ENCODE results near the gene LAYN.

The LAYN gene

GRCh38 chr11:111531136-111531535, 9.4 kb upstream of the LAYN start:
- no peak for DNase-seq (ENCODE audit: low read depth in 2 of 2)

GRCh38 chr11:111531687-111532364, 8.7 kb upstream of the LAYN start:
- DNase-seq (ENCODE audit: low read depth in 2 of 2), result peak; percentile 64 to 66

GRCh38 chr11:111532365-111532709, 8.2 kb upstream of the LAYN start:
- DNase-seq (ENCODE audit: low read depth in 2 of 2), result no peak

GRCh38 chr11:111535281-111535680, 5.2 kb upstream of the LAYN start:
- no peak for DNase-seq (ENCODE audit: low read depth in 2 of 2)

GRCh38 chr11:111537336-111537860, 3.1 kb upstream of the LAYN start:
- DNase-seq (ENCODE audit: low read depth in 2 of 2), result no peak

- no peak for DNase-seq (ENCODE audit: low read depth in 2 of 2)
Observed at GRCh38 chr11:111538407-111539114, 2.0 kb upstream of the LAYN start.

- DNase-seq (ENCODE audit: low read depth in 2 of 2), result no peak
Observed at GRCh38 chr11:111539426-111540113, 950 bp upstream of the LAYN start.

- DNase-seq (ENCODE audit: low read depth in 2 of 2), result no peak
Observed at GRCh38 chr11:111540937-111541253, 375 bp downstream of the LAYN start.

GRCh38 chr11:111541254-111542061, 938 bp downstream of the LAYN start:
- DNase-seq (ENCODE audit: low read depth in 2 of 2), result no peak

GRCh38 chr11:111542606-111543275, 2.2 kb downstream of the LAYN start:
- DNase-seq (ENCODE audit: low read depth in 2 of 2), result no peak

GRCh38 chr11:111548525-111548924, 8.0 kb downstream of the LAYN start:
- DNase-seq (ENCODE audit: low read depth in 2 of 2), result no peak

GRCh38 chr11:111549196-111549868, 8.8 kb downstream of the LAYN start:
- no peak for DNase-seq (ENCODE audit: low read depth in 2 of 2)

GRCh38 chr11:111549869-111550203, 9.3 kb downstream of the LAYN start:
- no peak for DNase-seq (ENCODE audit: low read depth in 2 of 2)

- no peak for DNase-seq (ENCODE audit: low read depth in 2 of 2)
Observed at GRCh38 chr11:111550258-111550657, 9.7 kb downstream of the LAYN start.

- no peak for DNase-seq (ENCODE audit: low read depth in 2 of 2)
Observed at GRCh38 chr11:111554532-111554931, 14.0 kb downstream of the LAYN start.

- DNase-seq (ENCODE audit: low read depth in 2 of 2), result no peak
Observed at GRCh38 chr11:111555255-111555654, 14.7 kb downstream of the LAYN start.

- DNase-seq (ENCODE audit: low read depth in 2 of 2), result no peak
Observed at GRCh38 chr11:111557425-111558111, 17.0 kb downstream of the LAYN start.

GRCh38 chr11:111559800-111560464, 19.4 kb downstream of the LAYN start:
- DNase-seq (ENCODE audit: low read depth in 2 of 2), result no peak

GRCh38 chr11:111560800-111561199, 20.3 kb downstream of the LAYN start:
- DNase-seq (ENCODE audit: low read depth in 2 of 2), result no peak

GRCh38 chr11:111561306-111561705, 20.8 kb downstream of the LAYN start:
- no peak for DNase-seq (ENCODE audit: low read depth in 2 of 2)

Measured in stimulated activated CD8-positive, alpha-beta memory T cell treated with anti-CD3 and anti-CD28 coated beads, Interleukin-15, amount 100 ng/mL, for 48 hours (primary cell).